AG10803 (cell line): Measurements from ENCODE around the gene IZUMO1.
"Not testable (repeated sequence)": the region's sequence is repeated elsewhere in the genome, so short reads cannot be mapped to it uniquely, and the experiment has no call there.

Experiments
- DNase-seq: peaks from one replicate; pipeline ENCODE4 v3.0.0; 2010; ENCODE audit warnings: low read depth
- H3K4me3 ChIP-seq: 2 replicates; pipeline ENCODE4 v1.5.1; 2011; ENCODE audit warnings: mild to moderate bottlenecking, low read length, control low read depth
- TF ChIP-seq, protein P1 (sequence below): conservative IDR thresholded peaks from 2 replicates; pipeline ENCODE4 v1.5.1; 2011; ENCODE audit warnings: mild to moderate bottlenecking, low read length, control low read depth, inconsistent platforms

The IZUMO1 gene

DNA sequence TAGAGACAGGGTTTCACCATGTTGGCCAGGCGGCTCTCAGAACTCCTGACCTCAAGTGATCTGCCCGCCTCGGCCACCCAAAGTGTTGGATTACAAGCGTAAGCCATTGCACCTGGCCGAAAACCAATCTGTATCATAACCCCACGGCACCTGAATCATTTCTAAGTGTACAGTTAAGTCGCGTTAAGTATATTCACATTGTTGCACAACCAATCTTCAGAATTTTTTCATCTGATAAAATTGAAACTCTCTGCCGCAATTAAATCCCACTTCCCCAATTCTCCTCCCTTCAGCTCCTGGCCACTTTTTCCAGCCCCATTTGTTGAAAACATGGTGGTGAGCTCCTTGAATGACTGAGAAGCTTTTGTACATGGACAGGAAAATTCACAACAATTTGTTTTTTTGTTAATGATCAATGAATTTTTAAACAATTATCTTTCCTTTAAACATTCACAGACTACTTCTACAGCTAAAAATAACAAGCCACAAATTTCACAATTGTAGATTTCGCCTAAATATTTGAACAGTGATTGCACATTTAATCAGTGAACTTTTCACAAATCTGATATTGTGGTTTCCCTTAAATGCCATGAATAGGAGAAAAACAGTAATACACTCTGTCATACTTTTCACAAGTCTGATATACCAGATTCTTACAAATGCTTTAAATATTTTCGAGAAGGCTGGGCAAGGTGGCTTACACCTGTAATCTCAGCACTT is 22.4 kb upstream of the IZUMO1 start:
- H3K4me3 ChIP-seq = no peak overlapping the region
- DNase-seq = no peak
- TF ChIP-seq, protein P1, sequence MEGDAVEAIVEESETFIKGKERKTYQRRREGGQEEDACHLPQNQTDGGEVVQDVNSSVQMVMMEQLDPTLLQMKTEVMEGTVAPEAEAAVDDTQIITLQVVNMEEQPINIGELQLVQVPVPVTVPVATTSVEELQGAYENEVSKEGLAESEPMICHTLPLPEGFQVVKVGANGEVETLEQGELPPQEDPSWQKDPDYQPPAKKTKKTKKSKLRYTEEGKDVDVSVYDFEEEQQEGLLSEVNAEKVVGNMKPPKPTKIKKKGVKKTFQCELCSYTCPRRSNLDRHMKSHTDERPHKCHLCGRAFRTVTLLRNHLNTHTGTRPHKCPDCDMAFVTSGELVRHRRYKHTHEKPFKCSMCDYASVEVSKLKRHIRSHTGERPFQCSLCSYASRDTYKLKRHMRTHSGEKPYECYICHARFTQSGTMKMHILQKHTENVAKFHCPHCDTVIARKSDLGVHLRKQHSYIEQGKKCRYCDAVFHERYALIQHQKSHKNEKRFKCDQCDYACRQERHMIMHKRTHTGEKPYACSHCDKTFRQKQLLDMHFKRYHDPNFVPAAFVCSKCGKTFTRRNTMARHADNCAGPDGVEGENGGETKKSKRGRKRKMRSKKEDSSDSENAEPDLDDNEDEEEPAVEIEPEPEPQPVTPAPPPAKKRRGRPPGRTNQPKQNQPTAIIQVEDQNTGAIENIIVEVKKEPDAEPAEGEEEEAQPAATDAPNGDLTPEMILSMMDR = no peak

DNA sequence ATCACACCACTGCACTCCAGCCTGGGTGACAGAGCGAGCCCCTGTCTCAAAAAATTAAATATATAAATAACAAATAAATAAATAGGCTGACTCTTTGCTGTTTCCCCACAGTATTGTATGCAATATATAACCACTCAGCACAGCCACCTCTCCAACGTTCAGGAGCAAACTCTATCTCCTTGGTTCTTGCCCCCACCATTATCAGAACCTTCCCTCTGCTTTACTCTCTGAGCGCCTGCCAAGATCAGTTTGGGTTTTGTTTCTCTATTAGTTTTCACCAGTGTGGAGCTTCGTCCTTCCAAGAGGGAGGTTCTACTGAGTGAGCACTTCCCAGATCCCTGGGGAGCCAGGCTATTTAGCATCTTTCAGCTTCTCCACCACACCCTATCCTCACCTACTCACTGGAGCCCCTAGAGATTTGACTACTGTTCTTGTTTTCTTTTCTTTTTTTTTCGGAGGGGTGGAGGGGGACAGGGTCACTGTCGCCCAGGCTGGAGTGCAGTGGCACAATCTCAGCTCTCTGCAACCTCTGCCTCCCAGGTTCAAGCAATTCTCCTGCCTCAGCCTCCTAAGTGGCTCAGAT is 21.6 kb upstream of the IZUMO1 start:
- not testable (repeated sequence) for H3K4me3 ChIP-seq, DNase-seq

DNA sequence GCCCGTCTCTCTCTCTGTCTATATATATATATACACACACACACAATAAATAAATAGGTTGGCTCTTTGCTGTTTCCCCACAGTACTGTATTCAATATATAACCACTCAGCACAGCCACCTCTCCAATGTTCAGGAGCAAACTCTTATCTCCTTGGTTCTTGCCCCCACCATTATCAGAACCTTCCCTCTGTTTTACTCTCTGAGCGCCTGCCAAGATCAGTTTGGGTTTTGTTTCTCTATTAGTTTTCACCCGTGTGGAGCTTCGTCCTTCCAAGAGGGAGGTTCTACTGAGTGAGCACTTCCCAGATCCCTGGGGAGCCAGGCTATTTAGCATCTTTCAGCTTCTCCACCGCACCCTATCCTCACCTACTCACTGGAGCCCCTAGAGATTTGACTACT is 19.1 kb upstream of the IZUMO1 start:
- H3K4me3 ChIP-seq, DNase-seq: not testable (repeated sequence)

DNA sequence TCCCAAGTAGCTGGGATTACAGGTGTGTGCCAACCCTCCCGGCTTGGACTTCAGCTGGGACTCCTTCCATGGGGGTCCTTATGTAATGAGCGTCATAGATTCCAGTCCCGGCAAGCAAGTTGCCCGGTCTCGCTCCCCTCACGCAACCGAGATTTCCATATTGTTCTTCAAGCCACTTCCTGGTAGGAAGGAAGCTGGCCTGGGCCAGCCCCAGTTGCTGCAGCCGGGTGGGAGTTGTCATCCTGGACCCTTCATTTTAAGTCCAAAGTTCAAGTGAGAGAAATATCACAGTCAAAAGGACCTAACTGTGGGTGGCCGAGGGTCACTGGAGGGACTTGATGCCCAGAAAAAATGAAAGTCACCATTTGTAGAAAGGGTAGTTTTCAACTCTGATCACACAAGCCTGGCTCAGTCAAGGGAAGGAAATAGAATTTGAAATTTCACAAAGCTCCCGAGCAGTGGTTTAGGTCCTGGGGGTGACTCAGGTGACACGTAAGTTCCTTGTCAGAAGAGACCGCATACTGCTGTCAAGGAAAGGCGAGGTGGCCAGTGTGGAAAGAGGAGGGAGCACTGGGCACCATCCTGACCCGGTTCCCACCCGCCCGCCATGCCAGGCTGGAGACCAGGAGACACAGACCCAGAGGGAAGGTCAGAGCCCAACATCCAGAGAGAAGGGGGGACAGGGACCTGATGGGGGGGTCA is 13.9 kb upstream of the IZUMO1 start:
- H3K4me3 ChIP-seq = no peak overlapping the region
- no peak for DNase-seq
- TF ChIP-seq, protein P1 = no peak

DNA sequence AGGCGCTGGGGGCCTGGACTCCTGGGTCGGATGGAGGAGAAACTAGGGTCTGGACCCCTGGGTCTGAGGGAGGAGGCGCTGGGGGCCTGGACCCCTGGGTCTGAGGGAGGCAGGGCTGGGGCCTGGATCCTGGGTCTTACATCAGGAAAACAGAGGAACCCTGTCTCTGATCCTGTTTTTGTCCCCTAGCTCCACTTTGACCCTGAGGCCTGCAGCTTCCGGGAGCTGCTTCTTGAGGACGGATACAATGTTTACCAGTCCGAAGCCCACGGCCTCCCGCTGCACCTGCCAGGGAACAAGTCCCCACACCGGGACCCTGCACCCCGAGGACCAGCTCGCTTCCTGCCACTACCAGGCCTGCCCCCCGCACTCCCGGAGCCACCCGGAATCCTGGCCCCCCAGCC is 11.0 kb upstream of the IZUMO1 start:
- TF ChIP-seq, protein P1 = no peak
- no peak for DNase-seq
- H3K4me3 ChIP-seq = no peak overlapping the region

DNA sequence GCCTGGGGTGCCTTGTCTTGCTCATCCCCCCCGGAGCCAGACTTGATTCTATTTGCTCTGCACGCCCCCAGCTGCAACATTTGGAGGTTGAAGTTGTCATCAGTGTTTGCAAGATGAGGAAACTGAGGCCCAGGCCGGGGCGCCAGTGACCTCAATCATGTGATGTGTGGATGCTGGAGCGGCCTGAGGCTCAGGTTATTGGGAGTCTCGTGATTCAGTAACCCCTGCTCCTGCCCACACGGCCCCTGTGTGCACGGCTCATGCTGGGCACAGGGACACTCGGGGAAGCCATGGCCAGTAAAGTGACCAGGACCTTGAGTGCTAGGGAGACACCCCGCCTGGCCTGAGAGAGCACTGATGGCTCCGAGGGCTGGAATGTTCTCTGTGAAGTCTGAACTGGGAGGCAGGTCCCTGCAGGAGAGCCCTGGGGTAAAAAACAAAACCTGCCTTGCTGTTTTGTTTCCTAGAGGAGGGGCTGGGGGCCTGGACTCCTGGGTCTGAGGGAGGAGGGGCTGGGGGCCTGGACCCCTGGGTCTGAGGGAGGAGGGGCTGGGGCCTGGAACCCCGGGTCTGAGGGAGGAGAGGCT is 10.5 kb upstream of the IZUMO1 start:
- DNase-seq = no peak
- TF ChIP-seq, protein P1 = no peak
- H3K4me3 ChIP-seq = no peak overlapping the region

DNA sequence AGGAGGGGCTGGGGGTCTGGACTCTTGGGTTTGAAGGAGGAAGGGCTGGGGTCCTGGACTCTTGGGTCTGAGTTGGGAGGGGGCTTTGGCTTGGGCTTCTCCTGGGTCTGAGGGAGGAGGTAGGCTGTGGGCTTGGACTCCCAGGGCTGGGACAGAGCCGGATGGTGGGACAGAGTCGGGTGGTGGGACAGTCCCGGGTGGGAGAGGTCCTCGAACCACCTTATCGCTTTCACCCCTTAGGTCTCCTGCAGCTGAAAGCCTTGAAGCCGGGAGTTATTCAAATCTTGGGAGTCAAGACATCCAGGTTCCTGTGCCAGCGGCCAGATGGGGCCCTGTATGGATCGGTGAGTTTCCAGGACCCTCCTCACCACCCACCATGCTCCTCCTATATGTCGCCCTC is 10.0 kb upstream of the IZUMO1 start:
- H3K4me3 ChIP-seq = no peak overlapping the region
- no peak for DNase-seq
- TF ChIP-seq, protein P1 = no peak

DNA sequence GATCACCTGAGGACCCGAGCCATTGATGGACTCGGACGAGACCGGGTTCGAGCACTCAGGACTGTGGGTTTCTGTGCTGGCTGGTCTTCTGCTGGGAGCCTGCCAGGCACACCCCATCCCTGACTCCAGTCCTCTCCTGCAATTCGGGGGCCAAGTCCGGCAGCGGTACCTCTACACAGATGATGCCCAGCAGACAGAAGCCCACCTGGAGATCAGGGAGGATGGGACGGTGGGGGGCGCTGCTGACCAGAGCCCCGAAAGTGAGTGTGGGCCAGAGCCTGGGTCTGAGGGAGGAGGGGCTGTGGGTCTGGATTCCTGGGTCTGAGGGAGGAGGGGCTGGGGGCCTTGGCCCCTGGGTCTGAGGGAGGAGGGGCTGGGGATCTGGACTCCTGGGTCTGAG is 9.5 kb upstream of the IZUMO1 start:
- H3K4me3 ChIP-seq = no peak overlapping the region
- TF ChIP-seq, protein P1 = no peak
- no peak for DNase-seq
